DND-41 (cell line): ENCODE data around the gene ARHGAP24.

ENCODE experiments used
- CTCF ChIP-seq: IDR thresholded peaks from 2 replicates; pipeline ENCODE4 v1.5.1; 2012; ENCODE audit warnings: borderline replicate concordance, low read length, moderate library complexity, mild to moderate bottlenecking; ENCODE audit not compliant: poor library complexity, severe bottlenecking; ENCODE audit errors: extremely low read depth
- EZH2 ChIP-seq: IDR thresholded peaks from 3 replicates; pipeline ENCODE4 v1.6.1; 2012; ENCODE audit warnings: borderline replicate concordance, low read depth, mild to moderate bottlenecking, moderate library complexity, low read length, inconsistent platforms; ENCODE audit not compliant: severe bottlenecking

- TF ChIP-seq CTCF (no peak), EZH2 (no peak)
Observed at GRCh38 chr4:85940151-85940550, 465.2 kb downstream of the ARHGAP24 start.
